Esophagus muscularis mucosa (tissue), 4 donors: ENCODE results near the gene HTRA2.

Source experiments
- EP300 ChIP-seq: sonication (generic); formaldehyde crosslinking; IDR thresholded peaks from one replicate; pipeline ENCODE4 v1.6.1; 2017; ENCODE audit warnings: antibody characterized with exemption
- POLR2A ChIP-seq: fragments of 450-650 bp; IDR thresholded peaks from one replicate; pipeline ENCODE4 v1.6.1; 2017; ENCODE audit warnings: antibody characterized with exemption, moderate library complexity, mild to moderate bottlenecking, low read depth
- TF ChIP-seq, protein P1 (sequence below), 3 experiments: fragments of 200-600 bp in 2 of 3; fragments of 450-650 bp in 1 of 3; sonication (generic) in 2 of 3; IDR thresholded peaks; one replicate each; pipeline ENCODE4 v1.5.1; 2017 to 2019; ENCODE audit warnings: antibody characterized with exemption in 3 of 3, mild to moderate bottlenecking in 2 of 3, moderate library complexity in 1 of 3

DNA sequence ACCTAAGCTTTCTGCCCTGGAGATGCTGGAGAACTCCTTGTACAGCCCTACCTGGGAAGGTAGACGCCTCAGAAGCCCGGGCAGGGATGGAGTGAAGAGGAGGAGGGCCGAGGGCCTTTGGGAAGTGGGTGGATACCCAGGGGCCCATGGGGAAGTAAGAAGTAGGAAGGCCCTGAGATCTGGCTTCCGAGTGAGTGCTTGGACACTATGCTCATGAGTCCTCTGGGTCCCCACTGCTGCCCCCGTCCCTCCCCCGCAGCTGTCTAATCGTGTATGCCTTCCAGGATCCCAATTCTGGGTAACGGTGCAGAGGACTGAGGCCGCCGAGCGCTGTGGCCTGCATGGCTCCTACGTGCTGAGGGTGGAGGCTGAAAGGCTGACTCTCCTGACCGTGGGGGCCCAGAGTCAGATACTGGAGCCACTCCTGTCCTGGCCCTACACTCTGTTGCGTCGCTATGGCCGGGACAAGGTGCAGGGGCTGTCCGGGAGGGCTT is 25.9 kb downstream of the HTRA2 start:
- TF ChIP-seq, protein P1, sequence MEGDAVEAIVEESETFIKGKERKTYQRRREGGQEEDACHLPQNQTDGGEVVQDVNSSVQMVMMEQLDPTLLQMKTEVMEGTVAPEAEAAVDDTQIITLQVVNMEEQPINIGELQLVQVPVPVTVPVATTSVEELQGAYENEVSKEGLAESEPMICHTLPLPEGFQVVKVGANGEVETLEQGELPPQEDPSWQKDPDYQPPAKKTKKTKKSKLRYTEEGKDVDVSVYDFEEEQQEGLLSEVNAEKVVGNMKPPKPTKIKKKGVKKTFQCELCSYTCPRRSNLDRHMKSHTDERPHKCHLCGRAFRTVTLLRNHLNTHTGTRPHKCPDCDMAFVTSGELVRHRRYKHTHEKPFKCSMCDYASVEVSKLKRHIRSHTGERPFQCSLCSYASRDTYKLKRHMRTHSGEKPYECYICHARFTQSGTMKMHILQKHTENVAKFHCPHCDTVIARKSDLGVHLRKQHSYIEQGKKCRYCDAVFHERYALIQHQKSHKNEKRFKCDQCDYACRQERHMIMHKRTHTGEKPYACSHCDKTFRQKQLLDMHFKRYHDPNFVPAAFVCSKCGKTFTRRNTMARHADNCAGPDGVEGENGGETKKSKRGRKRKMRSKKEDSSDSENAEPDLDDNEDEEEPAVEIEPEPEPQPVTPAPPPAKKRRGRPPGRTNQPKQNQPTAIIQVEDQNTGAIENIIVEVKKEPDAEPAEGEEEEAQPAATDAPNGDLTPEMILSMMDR (IDR thresholded peaks at IDR 0.05), result no peak
- TF ChIP-seq POLR2A (no peak), EP300 (no peak)
